H9 (cell line): ENCODE data around the gene TSPAN33. TPM values are rescaled to one million over a fixed set of nuclear protein-coding genes. Genes with fewer than 3 reads are reported as not detected.

Experiments
- DNase-seq: peaks from one replicate; pipeline ENCODE4 v3.0.0-alpha.2; 2017
- H2AFZ ChIP-seq: one replicate; pipeline ENCODE4 v1.6.1; 2013; ENCODE audit warnings: mild to moderate bottlenecking, low read length, control low read depth, moderate library complexity
- H2AK5ac ChIP-seq: 2 replicates; pipeline ENCODE4 v1.6.1; 2013; ENCODE audit warnings: low read length, control low read depth, mixed read lengths; ENCODE audit not compliant: insufficient read length
- H2BK120ac ChIP-seq: one replicate; pipeline ENCODE4 v1.6.1; 2013; ENCODE audit warnings: low read depth, mild to moderate bottlenecking, low read length, control low read depth, inconsistent platforms; ENCODE audit not compliant: poor library complexity, severe bottlenecking
- H2BK12ac ChIP-seq: 2 replicates; pipeline ENCODE4 v1.6.1; 2013; ENCODE audit warnings: low read length, control low read depth, mixed read lengths, low read depth; ENCODE audit not compliant: insufficient read length
- H2BK15ac ChIP-seq: 2 replicates; pipeline ENCODE4 v1.6.1; 2013; ENCODE audit warnings: low read depth, low read length, control low read depth
- H2BK20ac ChIP-seq: one replicate; pipeline ENCODE4 v1.6.1; 2013; ENCODE audit warnings: low read depth, mild to moderate bottlenecking, low read length, control low read depth, inconsistent platforms; ENCODE audit not compliant: poor library complexity, severe bottlenecking
- H2BK5ac ChIP-seq: 2 replicates; pipeline ENCODE4 v1.6.1; 2013; ENCODE audit warnings: low read length, control low read depth, mixed read lengths; ENCODE audit not compliant: insufficient read length
- H3K14ac ChIP-seq: 2 replicates; pipeline ENCODE4 v1.6.1; 2013; ENCODE audit warnings: low read length, control low read depth; ENCODE audit not compliant: insufficient read depth
- H3K18ac ChIP-seq: 2 replicates; pipeline ENCODE4 v1.6.1; 2013; ENCODE audit warnings: low read depth, mild to moderate bottlenecking, mixed read lengths, low read length, control low read depth; ENCODE audit not compliant: insufficient read length
- H3K23ac ChIP-seq: 2 replicates; pipeline ENCODE4 v1.6.1; 2013; ENCODE audit warnings: low read length, control low read depth, mixed read lengths, low read depth; ENCODE audit not compliant: insufficient read length
- H3K23me2 ChIP-seq: 2 replicates; pipeline ENCODE4 v1.6.1; 2013; ENCODE audit warnings: low read depth, mild to moderate bottlenecking, mixed read lengths, low read length, control low read depth; ENCODE audit not compliant: insufficient read length, poor library complexity, severe bottlenecking
- H3K27ac ChIP-seq: 2 replicates; pipeline ENCODE4 v1.5.1; 2013; ENCODE audit warnings: low read length, control low read depth, mixed read lengths, low read depth; ENCODE audit not compliant: insufficient read length
- H3K27me3 ChIP-seq: 2 replicates; pipeline ENCODE4 v1.6.1; 2013; ENCODE audit warnings: low read length, control low read depth, inconsistent platforms; ENCODE audit not compliant: insufficient read depth
- H3K4ac ChIP-seq: 2 replicates; pipeline ENCODE4 v1.6.1; 2013; ENCODE audit warnings: low read depth, mild to moderate bottlenecking, control low read depth, inconsistent platforms, low read length, moderate library complexity
- H3K4me1 ChIP-seq: 2 replicates; pipeline ENCODE4 v1.6.1; 2013; ENCODE audit warnings: low read length, control low read depth, inconsistent platforms; ENCODE audit not compliant: insufficient read depth
- H3K4me2 ChIP-seq: 2 replicates; pipeline ENCODE4 v1.6.1; 2013; ENCODE audit warnings: low read length, control low read depth, mixed read lengths; ENCODE audit not compliant: insufficient read length, insufficient read depth
- H3K56ac ChIP-seq: 2 replicates; pipeline ENCODE4 v1.6.1; 2013; ENCODE audit warnings: low read depth, mild to moderate bottlenecking, mixed read lengths, low read length, control low read depth; ENCODE audit not compliant: insufficient read length
- H3K79me1 ChIP-seq: 2 replicates; pipeline ENCODE4 v1.6.1; 2013; ENCODE audit warnings: low read depth, mild to moderate bottlenecking, moderate library complexity, low read length, control low read depth, inconsistent platforms; ENCODE audit not compliant: insufficient read depth, poor library complexity, severe bottlenecking
- H3K79me2 ChIP-seq: 2 replicates; pipeline ENCODE4 v1.6.1; 2013; ENCODE audit warnings: low read length, control low read depth, inconsistent platforms; ENCODE audit not compliant: insufficient read depth
- H3K9ac ChIP-seq: 2 replicates; pipeline ENCODE4 v1.6.1; 2013; ENCODE audit warnings: low read length, control low read depth, mixed read lengths; ENCODE audit not compliant: insufficient read length; ENCODE audit errors: extremely low read depth
- H3K9me3 ChIP-seq: one replicate; pipeline ENCODE4 v1.6.1; 2013; ENCODE audit warnings: low read depth, low read length, inconsistent platforms; ENCODE audit not compliant: control insufficient read depth
- H3T11ph ChIP-seq: one replicate; pipeline ENCODE4 v1.6.1; 2013; ENCODE audit warnings: mild to moderate bottlenecking, low read length, control low read depth, inconsistent platforms
- H4K20me1 ChIP-seq: one replicate; pipeline ENCODE4 v1.6.1; 2013; ENCODE audit not compliant: control insufficient read depth, insufficient read length, insufficient read depth
- H4K5ac ChIP-seq: 2 replicates; pipeline ENCODE4 v1.6.1; 2013; ENCODE audit warnings: low read depth, mild to moderate bottlenecking, mixed read lengths, low read length, control low read depth; ENCODE audit not compliant: insufficient read length
- H4K8ac ChIP-seq: replicated peaks from 2 replicates; pipeline ENCODE4 v1.6.1; 2013; ENCODE audit warnings: low read length, control low read depth, mixed read lengths, low read depth; ENCODE audit not compliant: insufficient read length
- H4K91ac ChIP-seq: 2 replicates; pipeline ENCODE4 v1.6.1; 2013; ENCODE audit warnings: low read depth, mild to moderate bottlenecking, moderate library complexity, mixed read lengths, low read length, control low read depth; ENCODE audit not compliant: insufficient read length
- H3K27ac Mint-ChIP-seq, 3 experiments: 2 replicates in 2 of 3; 3 replicates in 1 of 3; pipeline ENCODE4 v1.8.0; 2020 to 2021; ENCODE audit warnings: mixed read lengths in 3 of 3, mild to moderate bottlenecking in 1 of 3, moderate library complexity in 1 of 3
- H3K27me3 Mint-ChIP-seq: 2 replicates; pipeline ENCODE4 v1.8.0; 2021; ENCODE audit warnings: low read depth, mild to moderate bottlenecking, moderate library complexity, mixed read lengths
- H3K36me3 Mint-ChIP-seq, 3 experiments: 2 replicates in 2 of 3; 3 replicates in 1 of 3; pipeline ENCODE4 v1.8.0; 2020 to 2021; ENCODE audit warnings: low read depth in 3 of 3, mixed read lengths in 3 of 3; ENCODE audit not compliant: insufficient read depth in 1 of 3
- H3K4me1 Mint-ChIP-seq, 2 experiments: 2 replicates each; pipeline ENCODE4 v1.8.0; 2020; ENCODE audit warnings: mixed read lengths in 2 of 2
- H3K4me3 Mint-ChIP-seq, 2 experiments: 2 replicates in 1 of 2; 3 replicates in 1 of 2; pipeline ENCODE4 v1.8.0; 2020 to 2021; ENCODE audit warnings: mild to moderate bottlenecking in 2 of 2, mixed read lengths in 2 of 2, moderate library complexity in 1 of 2
- H3K9me3 Mint-ChIP-seq, 2 experiments: 2 replicates in 1 of 2; 3 replicates in 1 of 2; pipeline ENCODE4 v1.8.0; 2020; ENCODE audit warnings: mild to moderate bottlenecking in 2 of 2, mixed read lengths in 2 of 2, moderate library complexity in 1 of 2
- WGBS: extraction: QIAGEN DNeasy Blood & Tissue Kit; methylation state at CpG from one replicate; pipeline ENCODE4 v1.1.7; 2013; ENCODE audit warnings: missing lambda C conversion rate, low lambda C conversion rate, mixed read lengths; ENCODE audit not compliant: insufficient read length; ENCODE audit errors: extremely low coverage; 5-methylcytosine and 5-hydroxymethylcytosine counted together
- total RNA-seq: library from RNA; stranded (reverse); gene quantifications from 2 replicates; pipeline ENCODE4 v1.2.1, GENCODE V29; 2021
- TF ChIP-seq, protein P1 (sequence below): fragments of 200-600 bp; sonication (generic); conservative IDR thresholded peaks from 3 replicates; pipeline ENCODE4 v1.8.0; 2021; ENCODE audit warnings: antibody characterized with exemption, mild to moderate bottlenecking

TSPAN33 gene
- total RNA-seq, 1 experiment from 2014 or later = 34.7 TPM

DNA sequence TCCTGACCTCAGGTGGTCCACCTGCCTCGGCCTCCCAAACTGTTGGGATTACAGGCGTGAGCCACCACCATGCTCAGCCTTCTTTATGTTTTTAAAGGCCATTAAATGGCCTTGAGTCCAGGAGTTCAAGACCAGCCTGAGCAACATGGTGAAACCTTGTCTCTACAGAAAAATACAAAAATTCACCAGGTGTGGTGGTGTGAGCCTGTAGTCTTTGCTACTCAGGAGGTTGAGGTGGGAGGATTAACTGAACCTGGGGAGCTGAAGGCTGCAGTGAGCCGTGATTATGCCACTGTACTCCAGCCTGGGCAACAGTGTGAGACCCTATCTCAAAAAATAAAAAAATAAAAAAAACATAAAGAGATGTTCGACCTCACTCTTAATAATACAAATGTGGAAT lies 54.9 kb downstream of the TSPAN33 start:
- H3K23ac ChIP-seq = no peak overlapping the region
- H3K4me3 Mint-ChIP-seq = no peak overlapping the region
- H2AFZ ChIP-seq = no peak overlapping the region
- no peaks in the 10 kb centered on the region for H3K27me3 Mint-ChIP-seq
- H3K9ac ChIP-seq = no peak overlapping the region
- H3K27me3 ChIP-seq = no peaks in the 10 kb centered on the region
- H3K23me2 ChIP-seq = no peaks in the 10 kb centered on the region
- H3K4me2 ChIP-seq = no peak overlapping the region
- TF ChIP-seq, protein P1, sequence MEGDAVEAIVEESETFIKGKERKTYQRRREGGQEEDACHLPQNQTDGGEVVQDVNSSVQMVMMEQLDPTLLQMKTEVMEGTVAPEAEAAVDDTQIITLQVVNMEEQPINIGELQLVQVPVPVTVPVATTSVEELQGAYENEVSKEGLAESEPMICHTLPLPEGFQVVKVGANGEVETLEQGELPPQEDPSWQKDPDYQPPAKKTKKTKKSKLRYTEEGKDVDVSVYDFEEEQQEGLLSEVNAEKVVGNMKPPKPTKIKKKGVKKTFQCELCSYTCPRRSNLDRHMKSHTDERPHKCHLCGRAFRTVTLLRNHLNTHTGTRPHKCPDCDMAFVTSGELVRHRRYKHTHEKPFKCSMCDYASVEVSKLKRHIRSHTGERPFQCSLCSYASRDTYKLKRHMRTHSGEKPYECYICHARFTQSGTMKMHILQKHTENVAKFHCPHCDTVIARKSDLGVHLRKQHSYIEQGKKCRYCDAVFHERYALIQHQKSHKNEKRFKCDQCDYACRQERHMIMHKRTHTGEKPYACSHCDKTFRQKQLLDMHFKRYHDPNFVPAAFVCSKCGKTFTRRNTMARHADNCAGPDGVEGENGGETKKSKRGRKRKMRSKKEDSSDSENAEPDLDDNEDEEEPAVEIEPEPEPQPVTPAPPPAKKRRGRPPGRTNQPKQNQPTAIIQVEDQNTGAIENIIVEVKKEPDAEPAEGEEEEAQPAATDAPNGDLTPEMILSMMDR = no peak
- no peak overlapping the region for H3K14ac ChIP-seq
- H3K79me2 ChIP-seq = peaks cover 3% of the 10 kb centered on the region; the same call in 1 of the 2 replicates
- DNase-seq = no peak
- no peak overlapping the region for H2AK5ac ChIP-seq
- peaks cover 3% of the 10 kb centered on the region for H3K79me1 ChIP-seq
- H4K91ac ChIP-seq = no peak overlapping the region
- H3K27ac Mint-ChIP-seq = no peak overlapping the region
- H3K56ac ChIP-seq = no peak overlapping the region
- peaks cover 13 to 41% (median 39%) of the 10 kb centered on the region in 3 experiments for H3K36me3 Mint-ChIP-seq
- no peak overlapping the region for H2BK12ac ChIP-seq
- H2BK120ac ChIP-seq = no peak overlapping the region
- WGBS = no CpG with 5 or more reads among the region's 4 CpGs
- no peak overlapping the region for H3T11ph ChIP-seq
- no peak overlapping the region for H4K5ac ChIP-seq
- no peak overlapping the region for H2BK15ac ChIP-seq
- H3K4me1 Mint-ChIP-seq = peaks cover 0 to 2% of the 10 kb centered on the region in 2 experiments; a peak in 1 of 4 replicates
- no peaks in the 10 kb centered on the region for H3K4me1 ChIP-seq
- no peak overlapping the region for H3K18ac ChIP-seq
- no peaks in the 10 kb centered on the region for H4K20me1 ChIP-seq
- H3K27ac ChIP-seq = no peak overlapping the region
- H2BK20ac ChIP-seq = no peak overlapping the region
- H4K8ac ChIP-seq = no peak overlapping the region
- no peaks in the 10 kb centered on the region for H3K9me3 ChIP-seq
- peaks cover 0 to 8% of the 10 kb centered on the region in 2 experiments; a peak in 1 of 5 replicates for H3K9me3 Mint-ChIP-seq
- H2BK5ac ChIP-seq = no peak overlapping the region
- no peak overlapping the region for H3K4ac ChIP-seq
